Osteocyte (in vitro differentiated cells): ENCODE results near the gene MTMR10. TPM values are rescaled to one million over a fixed set of nuclear protein-coding genes. Genes with fewer than 3 reads are reported as not detected.

Source experiments
- DNase-seq: peaks from one replicate; pipeline ENCODE4 v3.0.0; 2021; ENCODE audit warnings: mixed read lengths; ENCODE audit not compliant: unreplicated experiment; ENCODE audit errors: extremely low spot score
- H3K27ac Mint-ChIP-seq: one replicate; pipeline ENCODE4 v1.8.0; 2021; ENCODE audit warnings: mild to moderate bottlenecking, mixed read lengths; ENCODE audit not compliant: unreplicated experiment
- H3K27me3 Mint-ChIP-seq: one replicate; pipeline ENCODE4 v1.8.0; 2021; ENCODE audit warnings: mixed read lengths; ENCODE audit not compliant: unreplicated experiment
- H3K36me3 Mint-ChIP-seq: one replicate; pipeline ENCODE4 v1.8.0; 2021; ENCODE audit warnings: mixed read lengths; ENCODE audit not compliant: unreplicated experiment
- H3K4me1 Mint-ChIP-seq: one replicate; pipeline ENCODE4 v1.8.0; 2021; ENCODE audit warnings: mixed read lengths; ENCODE audit not compliant: unreplicated experiment
- H3K4me3 Mint-ChIP-seq: one replicate; pipeline ENCODE4 v1.8.0; 2021; ENCODE audit warnings: mild to moderate bottlenecking, moderate library complexity, mixed read lengths; ENCODE audit not compliant: unreplicated experiment
- H3K9me3 Mint-ChIP-seq: one replicate; pipeline ENCODE4 v1.8.0; 2021; ENCODE audit warnings: mixed read lengths; ENCODE audit not compliant: unreplicated experiment
- total RNA-seq: library from RNA; stranded (reverse); gene quantifications from 2 replicates; pipeline ENCODE4 v1.2.1, GENCODE V29; 2021
- TF ChIP-seq, protein P1 (sequence below): fragments of 200-600 bp; sonication (generic); IDR thresholded peaks from 2 replicates; pipeline ENCODE4 v1.5.0; 2021; ENCODE audit warnings: antibody characterized with exemption, mild to moderate bottlenecking, moderate library complexity

Gene MTMR10
- total RNA-seq, 1 donor from 2014 or later = 23.3 TPM

DNA sequence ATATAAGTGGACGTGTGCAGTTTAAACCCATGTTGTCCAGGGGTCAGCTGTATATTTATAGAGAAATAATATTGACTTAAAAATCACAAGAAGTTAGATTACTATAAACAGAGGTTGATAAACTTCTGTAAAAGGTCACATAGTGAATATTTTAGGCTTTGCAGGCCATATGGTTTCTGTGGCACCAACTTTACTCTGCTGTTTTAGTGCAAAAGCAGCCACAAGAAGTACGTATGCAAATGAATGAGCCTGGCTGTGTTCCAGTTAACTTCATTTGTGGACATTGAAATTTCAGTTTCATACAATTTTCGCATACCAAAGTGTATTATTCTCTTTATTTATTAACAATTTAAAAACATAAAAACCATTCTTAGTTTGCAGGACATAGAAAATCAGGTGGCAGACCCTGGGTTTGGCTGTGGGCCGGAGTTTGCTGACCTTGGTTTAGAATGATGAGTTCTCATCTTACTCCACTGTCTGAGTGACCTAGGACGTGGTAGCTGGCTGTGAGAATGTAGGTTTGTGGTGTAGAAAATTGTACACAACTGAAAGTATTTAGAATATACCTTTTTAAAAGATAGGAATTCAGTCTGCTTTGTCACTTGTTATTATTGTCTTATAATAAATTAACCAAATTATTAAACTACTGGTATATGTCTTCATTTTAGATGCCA is 71.4 kb downstream of the MTMR10 start:
- TF ChIP-seq, protein P1, sequence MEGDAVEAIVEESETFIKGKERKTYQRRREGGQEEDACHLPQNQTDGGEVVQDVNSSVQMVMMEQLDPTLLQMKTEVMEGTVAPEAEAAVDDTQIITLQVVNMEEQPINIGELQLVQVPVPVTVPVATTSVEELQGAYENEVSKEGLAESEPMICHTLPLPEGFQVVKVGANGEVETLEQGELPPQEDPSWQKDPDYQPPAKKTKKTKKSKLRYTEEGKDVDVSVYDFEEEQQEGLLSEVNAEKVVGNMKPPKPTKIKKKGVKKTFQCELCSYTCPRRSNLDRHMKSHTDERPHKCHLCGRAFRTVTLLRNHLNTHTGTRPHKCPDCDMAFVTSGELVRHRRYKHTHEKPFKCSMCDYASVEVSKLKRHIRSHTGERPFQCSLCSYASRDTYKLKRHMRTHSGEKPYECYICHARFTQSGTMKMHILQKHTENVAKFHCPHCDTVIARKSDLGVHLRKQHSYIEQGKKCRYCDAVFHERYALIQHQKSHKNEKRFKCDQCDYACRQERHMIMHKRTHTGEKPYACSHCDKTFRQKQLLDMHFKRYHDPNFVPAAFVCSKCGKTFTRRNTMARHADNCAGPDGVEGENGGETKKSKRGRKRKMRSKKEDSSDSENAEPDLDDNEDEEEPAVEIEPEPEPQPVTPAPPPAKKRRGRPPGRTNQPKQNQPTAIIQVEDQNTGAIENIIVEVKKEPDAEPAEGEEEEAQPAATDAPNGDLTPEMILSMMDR = no peak
- H3K27me3 Mint-ChIP-seq = no peaks in the 10 kb centered on the region
- H3K4me3 Mint-ChIP-seq = no peak overlapping the region
- DNase-seq = no peak
- H3K27ac Mint-ChIP-seq = no peak overlapping the region
- H3K36me3 Mint-ChIP-seq = peaks cover 44% of the 10 kb centered on the region
- peaks cover 35% of the 10 kb centered on the region for H3K4me1 Mint-ChIP-seq
- no peaks in the 10 kb centered on the region for H3K9me3 Mint-ChIP-seq

DNA sequence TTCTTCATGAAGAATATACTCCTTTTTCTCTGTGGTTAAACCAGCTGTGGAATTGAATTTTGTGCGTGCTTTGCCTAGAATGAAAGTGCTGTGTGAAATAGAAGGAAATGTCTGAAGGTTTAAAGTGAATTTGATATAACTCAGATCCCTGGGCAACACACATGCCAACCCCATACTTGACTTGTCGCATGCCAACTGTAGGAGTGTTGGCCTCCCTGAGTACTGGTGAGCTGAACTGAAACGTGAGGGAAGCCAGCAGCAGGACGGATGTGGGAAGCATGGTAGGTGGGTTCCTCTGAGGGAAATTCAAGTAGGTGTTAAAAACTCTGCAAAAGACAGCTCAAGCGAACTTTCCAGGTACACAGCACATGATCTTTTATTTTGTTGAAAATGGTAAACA is 73.1 kb downstream of the MTMR10 start:
- H3K36me3 Mint-ChIP-seq = peaks cover 42% of the 10 kb centered on the region
- H3K4me3 Mint-ChIP-seq = no peak overlapping the region
- TF ChIP-seq, protein P1 = no peak
- DNase-seq = no peak
- H3K9me3 Mint-ChIP-seq = no peaks in the 10 kb centered on the region
- H3K27me3 Mint-ChIP-seq = no peaks in the 10 kb centered on the region
- no peak overlapping the region for H3K27ac Mint-ChIP-seq
- H3K4me1 Mint-ChIP-seq = peaks cover 24% of the 10 kb centered on the region

DNA sequence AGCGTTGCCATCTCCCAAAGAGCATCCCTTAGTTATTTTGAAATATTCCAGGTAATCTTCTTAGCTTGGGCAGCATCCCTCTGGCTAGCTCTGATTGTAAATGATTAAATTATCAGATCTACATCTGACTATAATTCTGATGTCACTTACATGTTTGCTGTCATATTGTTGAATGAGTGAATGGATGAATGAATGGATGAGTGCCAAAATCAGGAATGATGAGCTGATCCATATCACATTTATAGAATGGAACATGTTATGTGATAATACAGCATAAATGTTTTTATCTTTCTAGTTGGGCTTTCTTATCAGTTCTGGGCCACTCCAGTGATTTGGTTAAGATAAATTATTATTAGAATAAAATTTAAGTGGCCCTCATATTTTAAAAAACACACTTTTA is 73.8 kb downstream of the MTMR10 start:
- H3K36me3 Mint-ChIP-seq = peaks cover 39% of the 10 kb centered on the region
- no peak overlapping the region for H3K4me3 Mint-ChIP-seq

GRCh38 chr15:30917013-30917412 is 74.4 kb downstream of the MTMR10 start:
- Mint-ChIP-seq H3K9me3 (no peaks in the 10 kb centered on the region), H3K36me3 (peaks cover 39% of the 10 kb centered on the region), H3K4me3 (no peak overlapping the region), H3K4me1 (peaks cover 10% of the 10 kb centered on the region), H3K27ac (no peak overlapping the region), H3K27me3 (no peaks in the 10 kb centered on the region)
- no peak for DNase-seq
- TF ChIP-seq, protein P1 = no peak

More for the DNA sequence above, 73.8 kb downstream of the MTMR10 start:
- no peak for DNase-seq
- peaks cover 17% of the 10 kb centered on the region for H3K4me1 Mint-ChIP-seq
- TF ChIP-seq, protein P1 = no peak
- H3K27me3 Mint-ChIP-seq = no peaks in the 10 kb centered on the region
- no peak overlapping the region for H3K27ac Mint-ChIP-seq
- H3K9me3 Mint-ChIP-seq = no peaks in the 10 kb centered on the region

DNA sequence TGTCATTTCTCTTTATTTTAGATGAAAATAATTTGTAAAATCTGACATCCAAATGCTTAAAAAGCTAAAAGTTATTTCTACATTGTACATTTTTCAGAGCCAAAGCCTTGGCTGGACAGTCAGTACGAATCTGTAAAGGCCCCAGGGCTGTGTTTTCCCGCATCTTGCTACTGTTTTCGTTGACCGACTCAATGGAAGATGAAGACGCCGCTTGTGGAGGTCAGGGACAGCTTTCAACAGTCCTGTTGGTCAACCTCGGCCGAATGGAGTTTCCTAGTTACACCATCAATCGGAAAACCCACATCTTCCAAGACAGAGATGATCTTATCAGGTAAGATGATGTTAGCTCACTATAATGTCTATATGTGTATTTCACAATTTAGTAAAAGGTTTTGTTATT is 77.7 kb downstream of the MTMR10 start:
- DNase-seq = no peak
- no peaks in the 10 kb centered on the region for H3K4me1 Mint-ChIP-seq
- TF ChIP-seq, protein P1 = no peak
- H3K4me3 Mint-ChIP-seq = no peak overlapping the region
- no peak overlapping the region for H3K27ac Mint-ChIP-seq
- H3K36me3 Mint-ChIP-seq = peaks cover 43% of the 10 kb centered on the region
- H3K27me3 Mint-ChIP-seq = no peaks in the 10 kb centered on the region
- no peaks in the 10 kb centered on the region for H3K9me3 Mint-ChIP-seq
